Stimulated activated CD8-positive, alpha-beta memory T cell treated with anti-CD3 and anti-CD28 coated beads, Interleukin-2, amount 100 ng/mL, for 48 hours (primary cell): Measurements from ENCODE around the gene RNF130.
"Not testable (repeated sequence)": the region's sequence is repeated elsewhere in the genome, so short reads cannot be mapped to it uniquely, and the experiment has no call there.

ENCODE experiments used
- DNase-seq, 2 donors: peaks; one replicate each; pipeline ENCODE4 v3.0.0-alpha.2; 2020; ENCODE audit warnings: low read depth in 2 of 2

RNF130 gene

DNA sequence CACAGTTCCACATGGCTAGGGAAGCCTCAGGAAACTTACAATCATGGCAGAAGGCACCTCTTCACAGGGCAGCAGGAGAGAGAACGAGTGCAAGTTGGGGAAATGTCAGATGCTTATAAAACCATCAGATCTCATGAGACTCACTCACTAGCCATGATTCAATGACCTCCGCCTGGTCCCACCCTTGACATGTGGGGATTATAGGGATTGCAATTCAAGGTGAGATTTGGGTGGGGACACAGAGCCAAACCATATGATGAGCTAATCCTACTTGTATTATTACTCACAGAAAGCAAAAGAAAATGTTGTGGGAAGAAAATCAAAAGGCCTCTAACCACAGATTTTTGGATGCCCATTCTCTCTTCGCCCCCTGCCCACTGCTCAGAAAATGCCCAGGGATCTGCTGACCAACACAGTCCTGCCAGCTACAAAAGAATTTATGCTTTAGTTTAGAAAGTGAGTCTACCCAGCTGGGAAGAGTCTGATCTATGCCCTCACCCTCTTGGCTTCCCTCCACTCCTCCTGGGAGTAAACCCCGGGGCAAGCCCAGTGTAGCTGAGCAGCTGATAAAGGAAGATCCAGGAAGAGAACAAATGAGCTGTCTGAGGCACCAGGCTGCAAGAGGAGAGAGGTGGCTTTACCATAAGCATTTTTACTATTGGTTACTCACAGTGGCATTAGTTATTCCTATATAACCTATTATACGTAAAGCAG lies 53.1 kb downstream of the RNF130 start:
- no peak for DNase-seq

DNA sequence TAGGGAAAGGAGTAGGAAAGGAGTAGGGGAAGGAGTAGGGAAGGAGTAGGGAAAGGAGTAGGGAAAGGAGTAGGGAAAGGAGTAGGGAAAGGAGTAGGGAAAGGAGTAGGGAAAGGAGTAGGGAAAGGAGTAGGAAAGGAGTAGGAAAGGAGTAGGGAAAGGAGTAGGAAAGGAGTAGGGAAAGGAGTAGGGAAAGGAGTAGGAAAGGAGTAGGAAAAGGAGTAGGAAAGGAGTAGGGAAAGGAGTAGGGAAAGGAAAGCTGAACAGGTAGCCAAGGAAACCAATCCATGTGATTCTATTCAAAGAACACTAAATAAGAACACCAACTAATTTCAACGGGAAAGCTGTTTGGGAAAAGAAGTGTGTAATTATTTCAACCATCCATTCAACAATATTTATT lies 56.0 kb downstream of the RNF130 start:
- DNase-seq, result not testable (repeated sequence)

DNA sequence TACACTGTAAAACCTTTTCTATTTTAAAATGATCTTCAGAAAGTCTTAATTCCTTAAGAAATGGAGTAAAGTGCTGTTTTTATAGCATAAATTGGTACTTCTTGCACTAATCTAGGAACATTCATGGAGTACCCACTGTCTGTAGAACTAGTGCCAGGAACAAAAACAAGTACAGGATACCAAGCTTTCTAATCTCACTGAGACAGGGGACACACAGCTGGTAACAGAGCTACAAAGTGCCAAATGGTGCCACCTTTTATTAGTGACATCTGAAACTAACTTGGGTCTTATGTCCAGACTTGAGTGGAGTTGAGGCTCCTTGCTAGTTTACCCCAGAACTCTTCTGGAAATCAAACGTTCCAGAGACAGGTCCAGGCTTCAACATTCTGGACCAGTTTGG lies 57.9 kb downstream of the RNF130 start:
- DNase-seq, result no peak

DNA sequence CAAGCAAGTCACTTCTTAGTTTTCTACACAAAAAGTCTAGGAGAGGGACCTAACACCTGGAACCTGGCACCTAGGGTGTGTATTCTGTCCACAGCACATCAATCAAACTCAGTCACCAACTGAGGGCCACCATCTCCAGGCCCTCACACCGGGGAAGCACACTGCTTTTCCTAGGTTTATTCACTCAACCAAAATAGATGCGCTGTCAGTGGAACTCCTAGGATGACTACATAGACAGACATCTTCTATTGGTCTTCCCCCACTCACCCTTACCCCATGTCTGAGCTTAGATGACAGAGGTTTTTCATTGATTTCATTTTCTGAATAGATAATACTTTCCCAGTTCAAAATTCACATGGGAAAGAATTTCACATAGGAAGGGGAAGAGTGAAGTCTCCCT lies 59.2 kb downstream of the RNF130 start:
- DNase-seq, result no peak

- DNase-seq, result no peak
These were observed 60.9 kb downstream of the RNF130 start for GRCh38 chr5:180010636-180011035.

GRCh38 chr5:180009581-180009980 lies 62.0 kb downstream of the RNF130 start:
- no peak for DNase-seq

DNA sequence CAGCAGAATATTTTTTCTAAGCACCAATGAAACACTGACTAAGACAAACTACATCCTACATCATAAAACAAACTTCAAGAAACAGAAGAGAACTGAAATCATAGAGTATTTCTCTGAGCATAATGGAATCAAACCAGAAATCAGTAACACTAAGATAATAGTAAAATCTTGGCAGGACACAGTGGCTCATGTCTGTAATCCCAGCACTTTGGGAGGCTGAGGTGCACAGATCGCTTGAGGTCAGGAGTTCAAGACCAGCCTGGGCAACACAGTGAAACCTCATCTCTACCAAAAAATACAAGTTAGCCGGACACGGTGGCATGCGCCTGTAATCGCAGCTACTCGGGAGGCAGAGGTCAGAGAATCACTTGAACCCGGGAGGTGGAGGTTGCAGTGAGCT lies 63.1 kb downstream of the RNF130 start:
- DNase-seq, result no peak

GRCh38 chr5:180007582-180007981 lies 64.0 kb downstream of the RNF130 start:
- DNase-seq, result no peak

- DNase-seq, result no peak
These were observed 65.4 kb downstream of the RNF130 start for GRCh38 chr5:180006141-180006540.

- no peak for DNase-seq
These were observed 68.4 kb downstream of the RNF130 start for GRCh38 chr5:180003127-180003526.

DNA sequence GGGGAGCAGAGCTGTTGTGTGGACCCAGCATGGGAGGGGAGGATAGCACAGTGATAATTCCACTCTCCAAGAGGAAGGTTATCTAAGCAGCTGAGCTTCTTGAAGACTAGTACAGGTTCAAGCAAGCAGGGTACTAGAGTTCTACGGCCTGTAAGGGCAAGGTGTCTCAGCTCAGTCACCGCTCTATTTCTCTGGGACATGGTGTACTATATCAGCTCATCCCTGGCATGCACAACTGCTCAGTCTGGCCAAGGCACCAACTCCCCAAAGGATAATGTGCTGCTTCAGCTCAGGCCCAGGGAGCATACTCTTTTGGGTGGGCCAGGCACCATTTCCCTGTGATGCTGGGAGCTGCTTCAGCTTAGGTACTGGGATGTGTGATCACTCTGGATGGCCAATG lies 69.8 kb downstream of the RNF130 start:
- no peak for DNase-seq

GRCh38 chr5:180001136-180001535 lies 70.4 kb downstream of the RNF130 start:
- DNase-seq, result no peak

DNA sequence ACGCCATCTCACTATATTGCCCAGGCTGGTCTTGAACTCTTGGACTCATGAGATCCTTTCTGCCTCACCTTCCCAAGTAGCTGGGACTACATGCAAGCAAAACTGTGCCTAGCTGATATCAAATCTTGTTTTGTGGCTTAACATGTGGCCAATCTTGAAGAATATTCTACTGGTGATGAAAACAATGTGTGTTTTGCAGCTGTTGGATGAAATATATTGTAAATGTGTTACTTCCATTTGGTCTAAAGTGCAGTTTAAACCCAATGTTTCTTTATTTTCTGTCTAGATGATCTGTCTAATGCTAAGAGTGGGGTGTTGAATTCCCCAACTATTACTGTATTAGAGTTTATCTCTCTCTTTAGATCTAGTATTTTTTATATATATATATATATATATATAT lies 73.1 kb downstream of the RNF130 start:
- no peak for DNase-seq

- no peak for DNase-seq
These were observed 76.8 kb downstream of the RNF130 start for GRCh38 chr5:179994583-179995323.

- DNase-seq, result not testable (repeated sequence)
These were observed 78.7 kb downstream of the RNF130 start for GRCh38 chr5:179992855-179993254.

- no peak for DNase-seq
These were observed 80.5 kb downstream of the RNF130 start for GRCh38 chr5:179991106-179991505.

GRCh38 chr5:179990525-179990924 lies 81.0 kb downstream of the RNF130 start:
- not testable (repeated sequence) for DNase-seq

DNA sequence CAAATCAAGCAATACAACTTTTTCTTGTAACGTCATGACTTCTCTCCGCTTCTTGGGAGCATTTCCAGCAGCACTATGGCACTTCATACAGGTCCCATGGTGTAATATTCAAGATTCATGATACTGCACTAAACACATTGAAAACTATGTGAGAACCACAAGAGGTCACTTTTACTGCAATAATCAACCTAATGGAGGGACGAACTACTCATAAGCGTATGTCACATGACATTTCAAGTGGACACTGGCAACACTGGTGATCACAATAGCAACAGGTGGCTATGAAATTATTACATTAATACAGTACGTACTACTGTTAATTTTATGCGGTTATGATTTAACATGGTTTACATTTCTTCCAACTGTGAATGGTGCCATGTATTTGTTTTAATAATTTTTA lies 85.2 kb downstream of the RNF130 start:
- DNase-seq, result no peak

DNA sequence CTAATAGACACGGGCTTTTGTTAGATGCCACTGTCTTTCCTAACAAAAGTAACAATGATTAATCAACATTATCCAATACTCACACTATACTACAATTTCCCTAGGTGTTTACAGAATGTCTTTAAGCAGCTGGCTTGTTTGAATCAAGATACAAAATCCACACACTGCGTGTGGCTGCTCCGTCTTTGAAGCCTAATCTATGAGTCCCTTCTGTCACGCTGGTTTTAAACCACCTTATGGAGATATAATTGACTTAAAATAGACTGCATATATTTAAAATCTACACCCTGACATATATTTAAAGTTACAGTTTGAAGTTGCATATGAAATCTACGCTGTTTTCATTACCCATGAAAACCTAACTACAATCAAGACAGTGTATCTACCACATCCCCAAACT lies 89.9 kb downstream of the RNF130 start:
- DNase-seq, result no peak

- no peak for DNase-seq
These were observed 90.8 kb downstream of the RNF130 start for GRCh38 chr5:179980767-179981166.

- DNase-seq, result no peak
These were observed 92.8 kb downstream of the RNF130 start for GRCh38 chr5:179978792-179979191.

DNA sequence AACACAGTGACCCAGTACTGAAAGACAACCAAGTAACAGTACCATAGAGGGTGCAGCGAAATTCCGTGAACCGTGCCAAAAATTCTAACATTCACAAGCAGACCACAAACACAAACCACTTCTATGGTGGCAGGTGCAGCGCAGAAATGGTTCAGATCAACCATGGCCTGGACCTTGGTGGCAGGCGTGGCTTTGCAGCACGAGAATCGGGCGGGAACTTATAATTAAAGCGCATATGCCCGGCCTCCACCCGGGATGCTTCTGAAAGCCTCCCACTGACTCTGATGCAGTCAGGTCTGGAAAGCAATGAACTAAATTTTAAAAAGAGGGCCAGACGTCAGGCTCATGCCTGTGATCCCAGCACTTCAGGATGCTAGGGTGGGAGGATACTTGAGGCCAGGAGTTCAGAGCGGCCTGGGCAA lies 95.8 kb downstream of the RNF130 start:
- DNase-seq, result no peak

GRCh38 chr5:179974946-179975712 lies 96.4 kb downstream of the RNF130 start:
- DNase-seq, result no peak
